Measurements from ENCODE around the gene GUCA2A.
A peak's percentile ranks its signal among the peaks of the same experiment; 100 is the strongest.

GUCA2A gene

DNA sequence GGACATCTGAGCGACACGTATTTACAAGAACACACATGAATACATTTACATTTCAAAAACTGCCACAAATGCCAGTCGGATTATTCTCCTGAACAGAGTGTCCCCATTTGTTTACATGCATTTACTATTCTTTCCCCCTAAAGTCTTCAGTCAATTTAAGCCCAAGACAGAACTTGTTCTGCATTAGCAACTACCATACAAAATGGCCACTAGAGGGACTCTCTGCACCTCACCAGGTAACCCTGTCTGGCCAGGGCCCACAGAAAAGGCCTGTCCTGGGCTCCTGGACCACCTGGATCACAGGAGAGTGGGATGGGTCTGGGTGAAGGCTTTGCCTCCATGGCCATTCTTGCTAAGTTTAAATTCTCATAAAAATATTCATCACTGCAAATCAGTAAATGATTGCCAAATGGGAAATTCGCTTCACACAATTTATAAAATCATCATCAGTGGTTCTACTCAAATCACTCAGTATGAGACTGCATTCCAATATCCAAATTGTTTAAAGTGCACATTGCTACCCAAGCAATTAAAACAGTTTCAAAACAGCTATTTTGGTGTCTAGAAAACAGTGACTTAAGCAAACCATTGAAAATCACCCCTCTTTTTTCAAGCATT lies 12.5 kb upstream of the GUCA2A start:
- peak; percentile 62 for DNase-seq

DNA sequence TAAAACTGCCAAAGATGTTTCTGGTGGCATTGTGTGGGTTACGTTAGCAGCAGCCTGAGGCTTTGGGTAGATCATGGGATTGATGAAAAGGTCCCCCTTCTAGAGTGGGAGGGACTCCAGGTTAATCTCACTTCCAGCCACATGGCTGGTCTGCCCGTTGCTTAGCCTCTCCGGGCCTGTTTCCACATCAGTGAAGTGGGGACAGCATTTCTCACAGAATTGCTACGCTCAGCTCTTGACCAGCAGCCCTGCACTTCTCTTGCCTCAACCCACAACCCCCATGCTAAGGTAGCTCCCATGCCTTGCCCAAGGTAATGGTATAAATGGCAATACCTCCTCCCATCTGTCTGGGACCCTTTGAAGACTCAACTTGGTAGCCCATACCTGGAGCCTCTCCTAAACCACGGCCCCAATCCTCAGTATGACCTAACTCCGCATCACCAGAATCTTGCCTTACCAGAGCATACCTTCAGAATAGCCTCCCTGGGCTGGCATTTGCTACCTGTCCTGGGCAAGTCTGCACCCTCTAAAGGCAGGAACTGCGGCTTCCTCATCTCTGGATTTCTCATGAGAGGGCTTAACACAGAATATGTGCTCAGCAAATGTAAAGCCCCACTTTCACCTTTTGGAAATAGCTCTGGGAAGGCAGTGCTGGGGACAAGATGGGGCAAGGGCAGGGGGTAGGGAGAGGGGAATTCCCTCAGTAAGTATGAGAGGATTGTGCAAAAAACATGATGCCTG lies 10.9 kb upstream of the GUCA2A start:
- no peak for DNase-seq

DNA sequence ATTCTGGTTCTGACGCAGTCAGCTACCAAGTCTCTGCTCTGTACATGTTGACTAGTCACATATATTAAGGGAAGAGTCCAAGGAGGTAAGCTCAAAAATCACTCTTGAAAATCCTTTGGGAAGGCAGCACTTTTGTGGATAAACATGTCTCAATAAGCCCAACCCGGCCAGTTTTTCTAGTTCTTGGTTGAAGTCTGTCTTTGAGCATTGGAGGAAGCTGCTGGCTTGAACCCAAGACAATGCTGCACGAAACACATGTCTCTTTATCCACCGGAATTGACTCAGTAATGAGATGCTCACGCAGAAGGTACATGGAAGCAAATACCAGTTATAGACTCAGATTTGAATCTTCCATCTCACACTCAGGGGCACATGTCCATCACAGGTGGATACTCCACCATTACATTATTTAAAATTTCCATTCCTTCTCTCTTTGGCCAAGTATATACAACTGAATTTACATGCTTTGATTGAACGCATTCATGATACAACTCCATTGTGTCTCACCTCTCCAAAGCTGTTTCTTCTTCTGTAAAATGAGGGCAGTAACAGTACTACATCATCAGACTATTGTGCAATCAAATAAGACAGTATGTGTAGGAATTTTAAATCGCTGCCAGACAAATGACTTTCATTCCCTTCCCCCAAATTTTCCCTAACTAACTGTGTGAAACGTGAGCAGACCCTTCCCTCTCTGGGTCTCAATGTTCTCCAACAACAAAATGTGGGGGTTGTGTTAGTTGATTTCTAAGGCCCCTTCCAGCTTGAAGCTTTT lies 9.6 kb upstream of the GUCA2A start:
- no peak for DNase-seq

GRCh38 chr1:42173155-42173933 lies 8.8 kb upstream of the GUCA2A start:
- DNase-seq, result peak; percentile 49

- no peak for DNase-seq
Observed at GRCh38 chr1:42172381-42173133, 8.0 kb upstream of the GUCA2A start.

GRCh38 chr1:42171679-42172266 lies 7.2 kb upstream of the GUCA2A start:
- DNase-seq, result no peak

DNA sequence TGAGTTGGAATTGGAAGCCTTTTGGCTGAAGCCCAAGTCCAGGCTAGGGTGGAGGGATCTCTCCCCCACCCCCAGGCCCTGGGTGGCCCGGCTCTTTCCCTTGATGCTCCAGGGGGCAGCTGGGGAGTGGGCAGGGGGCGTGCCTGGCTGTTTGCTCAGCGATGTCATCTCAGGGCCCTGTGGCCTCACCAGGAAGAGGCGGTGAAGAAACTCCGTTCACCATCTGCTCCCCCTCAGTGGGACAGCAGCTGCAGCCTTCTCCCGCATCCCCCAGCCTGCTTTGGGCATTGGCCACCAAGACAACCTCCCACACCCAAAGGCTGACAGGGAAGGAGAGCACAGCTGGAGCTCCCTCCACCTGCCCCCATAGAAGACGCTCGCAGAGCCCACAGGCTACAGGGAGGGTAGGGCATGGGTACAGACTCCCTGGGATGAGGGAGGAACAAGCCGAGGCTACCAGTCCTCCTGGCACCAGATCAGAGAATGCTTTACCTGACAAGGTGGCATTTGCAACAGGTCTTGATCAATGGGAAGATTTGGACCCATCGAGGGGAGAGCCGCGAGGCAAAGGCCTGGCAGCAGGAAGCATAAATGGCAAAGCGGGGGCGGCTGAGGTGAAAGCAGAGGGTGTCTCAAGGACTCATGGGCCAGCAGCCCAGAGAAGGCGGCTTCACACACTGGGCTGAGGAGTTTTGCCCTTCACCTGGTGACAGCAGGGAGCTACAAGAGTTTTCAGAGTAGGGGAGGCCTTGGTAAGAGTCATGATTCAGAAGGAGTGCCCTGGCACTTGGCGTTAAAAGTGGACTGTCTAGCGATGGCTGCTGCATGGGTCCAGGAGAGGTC lies 6.5 kb upstream of the GUCA2A start:
- DNase-seq, result peak; percentile 26

- DNase-seq, result peak; percentile 42
Observed at GRCh38 chr1:42168763-42169162, 4.2 kb upstream of the GUCA2A start.

- DNase-seq, result no peak
Observed at GRCh38 chr1:42168391-42168670, 3.8 kb upstream of the GUCA2A start.

- DNase-seq, result no peak
Observed at GRCh38 chr1:42167611-42168390, 3.3 kb upstream of the GUCA2A start.

GRCh38 chr1:42165511-42166210 lies 1.1 kb upstream of the GUCA2A start:
- DNase-seq, result peak; percentile 91

DNA sequence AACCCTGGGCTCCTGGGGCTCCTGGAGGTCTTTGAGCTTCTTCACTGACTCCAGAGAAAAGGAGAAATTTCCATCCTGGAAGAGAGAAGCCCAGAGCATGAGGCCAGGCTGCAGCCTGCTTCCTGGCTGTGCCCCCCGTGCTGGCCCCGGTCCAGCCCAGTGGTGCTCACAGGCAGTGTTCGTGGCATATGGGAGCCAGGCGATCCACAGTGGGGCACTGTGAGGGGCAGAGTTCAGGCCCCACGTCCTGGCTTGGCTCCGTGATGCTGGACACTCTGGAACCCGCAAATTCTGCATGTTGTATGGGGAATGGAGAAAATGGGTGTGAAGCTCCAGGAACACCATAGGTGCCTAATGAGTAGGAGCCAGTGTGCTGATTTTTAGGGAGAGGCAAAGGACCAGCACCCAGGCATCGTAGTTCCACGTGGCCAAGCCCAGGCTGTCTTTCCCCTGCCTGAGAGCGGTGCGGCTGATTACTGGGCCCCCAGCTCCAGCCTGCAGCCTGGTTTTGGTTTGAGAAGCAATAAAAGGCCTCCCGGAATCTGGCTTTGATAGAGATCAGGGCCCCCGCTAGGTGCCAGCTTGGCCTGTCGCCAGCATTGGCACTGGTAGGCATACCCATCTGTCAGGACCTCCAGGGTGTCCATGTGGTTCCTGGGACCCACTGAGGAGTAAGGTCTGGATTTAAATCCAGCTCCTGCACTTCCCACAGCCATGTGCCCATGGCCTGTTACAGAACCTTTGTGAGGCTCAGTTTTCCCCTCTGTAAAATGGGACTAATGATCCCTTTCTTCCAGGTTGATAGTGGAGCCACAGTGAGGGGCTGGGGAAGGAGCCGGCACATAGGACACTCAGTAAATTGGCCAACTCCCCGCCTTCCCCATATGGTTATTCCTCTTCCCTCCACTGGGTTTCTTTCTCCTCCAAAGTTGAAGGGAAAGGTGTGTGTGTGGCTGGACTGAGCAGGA lies 725 bp downstream of the GUCA2A start:
- DNase-seq, result no peak

- no peak for DNase-seq
Observed at GRCh38 chr1:42163114-42163513, 1.4 kb downstream of the GUCA2A start.

GRCh38 chr1:42162181-42162580 lies 2.4 kb downstream of the GUCA2A start:
- no peak for DNase-seq

GRCh38 chr1:42158189-42158588 lies 6.4 kb downstream of the GUCA2A start:
- no peak for DNase-seq

DNA sequence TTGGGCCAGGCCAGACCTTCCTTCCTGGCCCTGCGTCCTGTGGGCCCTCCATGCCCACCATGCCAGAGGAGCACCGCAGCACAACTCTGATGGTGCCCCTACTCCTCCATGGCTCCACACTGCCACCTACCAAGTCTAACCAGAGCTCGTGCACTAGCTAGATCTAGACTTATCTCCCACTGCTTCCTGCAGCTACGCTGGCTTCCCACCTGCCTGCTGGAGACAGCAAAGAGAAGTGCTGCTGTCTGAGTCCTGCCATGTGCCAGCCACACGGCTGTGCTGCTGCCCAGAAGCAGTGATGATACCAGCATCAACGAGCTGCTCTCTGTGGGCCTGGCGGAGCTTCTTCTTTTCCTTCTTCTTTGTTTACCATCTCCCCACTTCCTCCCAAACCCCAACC lies 6.9 kb downstream of the GUCA2A start:
- DNase-seq, result no peak

DNA sequence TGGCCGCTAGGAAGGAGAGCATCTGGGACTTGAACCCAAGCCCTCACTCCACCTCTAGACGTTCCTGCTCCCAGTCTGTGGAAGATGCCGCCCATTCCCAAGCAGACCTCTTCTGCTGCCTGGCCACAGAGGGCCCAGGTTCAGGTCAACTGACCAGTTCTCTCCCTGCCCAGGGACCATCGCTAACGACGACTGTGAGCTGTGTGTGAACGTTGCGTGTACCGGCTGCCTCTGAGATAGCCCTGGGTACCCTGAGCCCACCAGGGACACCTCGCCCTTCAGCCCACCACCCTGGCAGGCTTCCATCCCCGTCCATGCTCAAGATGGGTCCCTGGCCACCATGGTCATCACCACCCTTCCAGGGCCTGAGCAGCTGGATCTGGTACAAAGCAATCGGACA lies 9.2 kb downstream of the GUCA2A start:
- DNase-seq, result no peak

DNA sequence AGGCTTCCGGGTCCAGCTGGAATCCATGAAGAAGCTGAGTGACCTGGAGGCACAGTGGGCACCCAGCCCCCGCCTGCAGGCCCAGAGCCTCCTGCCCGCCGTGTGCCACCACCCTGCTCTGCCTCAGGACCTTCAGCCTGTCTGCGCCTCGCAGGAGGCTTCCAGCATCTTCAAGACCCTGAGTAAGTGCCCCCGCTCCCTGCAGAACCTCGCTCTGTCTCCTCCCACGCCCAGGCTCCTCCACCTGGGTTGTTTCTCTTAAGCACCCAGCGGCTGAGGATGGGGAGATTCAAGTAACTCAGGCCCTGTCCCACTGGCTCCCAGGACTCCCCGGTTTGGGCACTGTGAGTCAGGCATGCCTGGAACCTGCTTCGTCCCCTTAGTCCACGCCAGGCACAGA lies 9.9 kb downstream of the GUCA2A start:
- DNase-seq, result no peak

GRCh38 chr1:42153624-42154023 lies 10.9 kb downstream of the GUCA2A start:
- no peak for DNase-seq

Measured in DMS79 treated with DMSO at 0.1 percent for 48 hours (cell line).